Measurements from ENCODE around the gene ZNF622.

Gene ZNF622

GRCh38 chr5:16465544-16466432, at the start of gene ZNF622:
TSS of gene ZNF622 (minus strand) at chr5:16465800. CDS start at chr5:16465665, 135 bp downstream.
- DNase-seq, result peak; percentile 30 to 92 (median 81)

- no peak for DNase-seq
Observed at GRCh38 chr5:16510098-16510497, 44.5 kb upstream of the ZNF622 start.

GRCh38 chr5:16508730-16509531, 43.3 kb upstream of the ZNF622 start:
- peak in 3 of 51 donors; percentile 4 to 13 (median 6) for DNase-seq

- DNase-seq, result no peak
Observed at GRCh38 chr5:16507716-16508115, 42.1 kb upstream of the ZNF622 start.

- no peak for DNase-seq
Observed at GRCh38 chr5:16505904-16506303, 40.3 kb upstream of the ZNF622 start.

- DNase-seq, result no peak
Observed at GRCh38 chr5:16505140-16505891, 39.7 kb upstream of the ZNF622 start.

GRCh38 chr5:16504571-16504970, 39.0 kb upstream of the ZNF622 start:
- DNase-seq, result no peak

- no peak for DNase-seq
Observed at GRCh38 chr5:16502866-16503265, 37.3 kb upstream of the ZNF622 start.

GRCh38 chr5:16500024-16500423, 34.4 kb upstream of the ZNF622 start:
- no peak for DNase-seq

- no peak for DNase-seq
Observed at GRCh38 chr5:16497546-16497945, 31.9 kb upstream of the ZNF622 start.

GRCh38 chr5:16493261-16493660, 27.7 kb upstream of the ZNF622 start:
- no peak for DNase-seq

GRCh38 chr5:16492398-16493140, 27.0 kb upstream of the ZNF622 start:
- peak in 2 of 51 donors; percentile 1 to 15 for DNase-seq

- no peak for DNase-seq
Observed at GRCh38 chr5:16490911-16491310, 25.3 kb upstream of the ZNF622 start.

GRCh38 chr5:16489322-16489791, 23.8 kb upstream of the ZNF622 start:
- DNase-seq, result peak in 5 of 51 donors; percentile 6 to 70 (median 15)

- no peak for DNase-seq
Observed at GRCh38 chr5:16487456-16487855, 21.9 kb upstream of the ZNF622 start.

- no peak for DNase-seq
Observed at GRCh38 chr5:16486711-16487111, 21.1 kb upstream of the ZNF622 start.

GRCh38 chr5:16485656-16486055, 20.1 kb upstream of the ZNF622 start:
- no peak for DNase-seq

- no peak for DNase-seq
Observed at GRCh38 chr5:16484081-16484480, 18.5 kb upstream of the ZNF622 start.

- no peak for DNase-seq
Observed at GRCh38 chr5:16483361-16483760, 17.8 kb upstream of the ZNF622 start.

GRCh38 chr5:16482891-16483290, 17.3 kb upstream of the ZNF622 start:
- DNase-seq, result no peak
